GM19455 (cell line): ENCODE results near the gene PSMD9.

Experiments used
- ATAC-seq: cut with Tn5 transposase; IDR thresholded peaks from one replicate; pipeline ENCODE4 v1.9.1; 2021; ENCODE audit not compliant: unreplicated experiment

Gene PSMD9

DNA sequence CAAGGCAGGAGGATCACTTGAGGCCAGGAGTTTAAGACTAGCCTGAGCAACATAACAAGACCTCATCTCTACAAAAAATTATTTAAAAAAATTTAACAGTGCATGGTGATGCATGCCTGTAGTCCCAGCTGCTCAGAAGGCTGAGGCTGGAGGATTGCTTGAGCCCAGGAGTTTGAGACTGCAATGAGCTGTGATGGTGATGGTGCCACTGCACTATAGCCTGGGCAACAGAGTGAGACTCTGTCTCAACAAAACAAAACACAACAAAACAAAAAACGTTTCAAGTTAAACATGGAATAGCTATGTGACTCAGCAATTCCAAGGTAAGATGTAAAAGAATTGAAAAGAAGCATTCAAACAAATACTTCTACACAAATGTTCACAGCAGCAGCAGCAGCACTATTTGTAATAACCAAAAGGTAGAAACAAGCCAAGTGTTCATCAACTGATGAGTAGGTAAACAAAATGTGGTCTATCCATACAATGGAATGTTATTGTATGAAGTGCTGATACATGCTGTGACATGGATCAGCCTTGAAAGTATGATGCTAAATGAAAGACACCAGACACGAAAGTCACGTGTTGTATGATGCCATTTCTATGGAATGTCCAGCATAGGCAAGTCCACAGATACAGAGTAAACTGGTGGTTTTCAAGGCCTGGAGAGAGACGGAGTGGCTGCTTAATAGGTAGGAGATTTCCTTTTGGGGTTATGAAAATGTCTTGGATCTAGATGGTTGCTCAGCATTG lies 61.2 kb downstream of the PSMD9 start:
- no peak for ATAC-seq

- ATAC-seq = no peak
These were observed 64.6 kb downstream of the PSMD9 start for GRCh38 chr12:121953117-121953692.

DNA sequence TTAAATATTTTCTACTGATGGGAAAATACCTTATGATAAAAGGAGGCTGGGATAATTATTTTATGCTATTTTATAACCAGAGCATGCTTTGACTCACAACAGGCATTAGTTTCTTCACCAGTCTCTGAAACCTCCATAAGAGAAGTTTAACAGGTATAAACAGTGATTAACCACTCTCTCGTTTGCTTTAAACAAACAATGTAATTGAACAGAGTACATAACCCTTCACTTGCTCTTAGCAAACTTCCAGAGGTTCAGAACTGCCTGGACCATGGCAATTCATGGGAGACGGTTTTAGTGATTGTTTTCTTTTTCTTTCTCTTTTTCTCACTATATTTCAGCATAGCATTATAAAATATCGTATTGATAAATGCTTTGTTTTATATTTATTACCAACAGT lies 65.1 kb downstream of the PSMD9 start:
- no peak for ATAC-seq

- no peak for ATAC-seq
These were observed 67.0 kb downstream of the PSMD9 start for GRCh38 chr12:121955258-121956237.

DNA sequence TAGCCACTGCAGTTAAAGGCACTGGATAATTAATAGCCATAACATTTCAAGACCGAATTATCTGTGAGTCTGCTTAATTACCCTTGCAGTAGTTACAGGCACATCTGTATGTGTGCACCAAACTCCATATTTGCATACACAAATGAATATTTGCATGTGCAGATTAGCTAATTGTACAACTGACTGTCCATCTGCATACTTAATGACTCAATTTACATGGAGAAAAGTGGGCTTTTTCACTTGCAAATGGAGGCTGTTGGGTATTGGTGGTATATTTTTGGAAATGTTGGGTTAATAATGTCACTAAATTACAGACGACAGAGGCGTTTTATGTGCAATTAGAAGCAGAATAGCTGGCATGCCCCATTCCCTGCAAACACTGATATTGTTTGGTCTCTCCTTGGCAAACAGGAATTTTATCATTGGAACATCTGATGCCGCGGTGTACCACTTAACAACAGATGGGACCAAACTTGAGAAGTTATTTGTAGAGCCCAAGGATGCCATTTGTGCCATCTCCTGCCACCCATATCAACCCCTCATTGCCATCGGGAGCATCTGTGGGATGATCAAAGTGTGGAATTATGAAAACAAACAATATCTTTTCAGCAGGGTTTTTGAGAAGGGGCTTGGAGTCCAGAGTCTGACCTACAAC lies 69.4 kb downstream of the PSMD9 start:
- ATAC-seq = no peak

DNA sequence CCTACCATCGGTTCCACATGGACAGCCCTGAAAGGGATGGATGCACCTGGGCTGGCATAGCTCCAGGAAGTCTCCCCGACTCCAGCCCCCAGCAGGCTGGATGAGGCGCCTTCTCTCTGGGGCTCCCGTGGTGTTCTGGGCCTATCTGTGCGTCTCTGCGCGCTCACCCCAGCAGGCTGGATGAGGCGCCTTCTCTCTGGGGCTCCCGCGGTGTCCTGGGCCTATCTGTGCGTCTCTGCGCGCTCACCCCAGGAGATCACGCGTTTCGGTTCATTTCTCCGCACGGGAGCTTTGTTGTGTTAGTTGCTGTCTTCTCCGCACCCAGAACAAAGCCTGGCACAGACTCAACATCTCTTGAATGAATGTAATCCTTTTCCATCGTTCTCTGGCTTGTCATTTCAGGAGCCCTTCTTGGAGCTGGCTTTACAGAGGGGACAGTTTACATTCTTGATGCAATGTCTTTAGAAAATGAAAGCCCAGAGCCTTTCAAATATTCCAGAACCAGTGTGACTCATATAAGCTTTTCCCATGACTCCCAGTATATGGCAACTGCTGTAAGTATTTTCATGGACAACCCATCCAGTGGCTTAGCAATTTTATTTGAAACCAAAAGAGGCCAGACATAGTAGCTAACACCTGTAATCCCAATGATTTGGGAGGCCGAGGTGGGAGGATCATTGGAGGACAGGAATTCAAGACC lies 70.1 kb downstream of the PSMD9 start:
- ATAC-seq = no peak

DNA sequence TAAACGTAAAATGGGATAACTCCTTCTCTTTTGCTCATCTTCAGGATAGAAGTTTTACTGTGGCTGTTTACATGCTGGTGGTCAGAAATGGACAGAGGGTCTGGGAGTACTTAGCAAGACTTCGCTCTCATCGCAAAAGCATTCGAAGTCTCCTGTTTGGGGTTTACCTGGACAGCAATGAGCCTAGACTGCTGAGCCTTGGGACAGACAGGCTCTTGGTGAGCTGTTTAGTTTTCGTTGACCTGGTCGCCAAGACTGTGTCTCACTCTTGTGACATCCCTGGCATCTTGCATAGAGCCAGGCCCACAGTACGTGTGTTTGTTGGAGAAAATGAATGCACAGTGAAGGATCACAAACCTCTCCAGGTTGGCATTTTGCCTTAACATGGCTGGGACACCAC lies 72.0 kb downstream of the PSMD9 start:
- ATAC-seq = no peak

DNA sequence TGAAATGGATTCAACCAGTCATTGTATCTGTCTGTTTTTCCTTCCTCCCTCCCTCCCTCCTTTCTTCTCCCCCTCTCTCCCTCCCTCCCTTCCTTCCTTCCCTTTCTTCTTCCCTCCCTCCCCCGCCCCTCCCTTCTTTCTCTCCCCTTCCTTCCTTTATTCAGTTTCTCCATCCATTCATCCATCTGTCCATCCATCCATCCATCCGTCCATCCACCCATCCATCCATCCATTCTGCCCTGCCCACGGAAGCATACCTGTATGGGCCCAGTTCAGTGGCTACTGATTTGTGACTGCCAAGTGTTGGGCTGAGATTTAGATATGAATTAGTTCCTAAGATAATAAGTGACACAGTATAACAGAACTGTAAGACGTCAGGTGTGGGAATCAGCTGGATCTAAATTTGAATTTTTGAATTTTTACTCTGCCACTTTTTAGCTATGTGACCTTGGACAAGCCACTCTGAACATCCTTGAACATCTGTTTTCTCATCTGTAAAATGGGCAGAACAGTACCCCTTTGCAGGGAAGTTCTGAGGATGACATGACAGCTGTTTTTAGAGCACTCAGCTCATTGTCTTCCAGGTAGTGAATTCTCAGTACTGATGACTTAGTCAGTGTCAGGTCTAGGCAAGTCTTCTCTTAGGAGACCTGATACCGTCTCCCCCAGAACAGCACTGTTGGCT lies 72.7 kb downstream of the PSMD9 start:
- no peak for ATAC-seq

DNA sequence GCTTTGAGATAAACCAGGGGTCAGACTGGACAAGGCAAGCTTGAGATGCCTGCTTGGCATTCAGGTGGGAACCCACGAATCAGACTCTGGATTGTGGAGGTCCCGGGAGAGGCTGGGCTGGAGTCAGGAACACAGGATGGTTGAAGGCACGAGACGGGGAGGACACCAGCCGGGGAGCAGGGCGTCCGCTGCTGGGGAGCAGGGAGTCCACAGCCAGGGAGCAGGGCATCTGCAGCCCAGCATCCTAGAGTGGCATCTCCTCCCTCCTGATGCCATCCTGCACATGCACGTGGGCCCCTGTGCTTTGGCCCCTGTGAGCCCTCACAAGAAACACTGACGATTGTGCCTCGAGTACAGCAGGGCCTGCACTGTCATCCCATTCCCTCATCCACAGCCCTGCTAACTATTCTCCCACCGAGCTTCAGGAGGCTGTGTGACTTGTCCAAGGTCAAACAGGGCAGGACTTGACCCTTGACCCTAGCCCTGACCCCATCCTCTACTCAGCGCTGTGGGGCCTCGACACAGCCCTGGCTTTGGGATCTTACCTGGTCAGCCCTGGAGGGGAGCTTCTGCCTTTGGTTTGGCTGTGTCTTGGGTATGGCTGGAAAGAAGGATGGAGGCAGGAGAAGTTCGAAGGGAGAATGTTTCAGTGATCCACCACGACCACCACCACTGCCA lies 74.9 kb downstream of the PSMD9 start:
- ATAC-seq = no peak

GRCh38 chr12:121964813-121965643 lies 76.4 kb downstream of the PSMD9 start:
- no peak for ATAC-seq

GRCh38 chr12:121966959-121967358 lies 78.4 kb downstream of the PSMD9 start:
- no peak for ATAC-seq
